H9 (cell line): ENCODE data around the gene FRG2C. TPM values are rescaled to one million over a fixed set of nuclear protein-coding genes. Genes with fewer than 3 reads are reported as not detected.
"Not testable (repeated sequence)": the region's sequence is repeated elsewhere in the genome, so short reads cannot be mapped to it uniquely, and the experiment has no call there.

Experiments used
- DNase-seq: peaks from one replicate; pipeline ENCODE4 v3.0.0-alpha.2; 2017
- H2AFZ ChIP-seq: one replicate; pipeline ENCODE4 v1.6.1; 2013; ENCODE audit warnings: mild to moderate bottlenecking, low read length, control low read depth, moderate library complexity
- H2AK5ac ChIP-seq: 2 replicates; pipeline ENCODE4 v1.6.1; 2013; ENCODE audit warnings: low read length, control low read depth, mixed read lengths; ENCODE audit not compliant: insufficient read length
- H2BK120ac ChIP-seq: one replicate; pipeline ENCODE4 v1.6.1; 2013; ENCODE audit warnings: low read depth, mild to moderate bottlenecking, low read length, control low read depth, inconsistent platforms; ENCODE audit not compliant: poor library complexity, severe bottlenecking
- H2BK12ac ChIP-seq: 2 replicates; pipeline ENCODE4 v1.6.1; 2013; ENCODE audit warnings: low read length, control low read depth, mixed read lengths, low read depth; ENCODE audit not compliant: insufficient read length
- H2BK15ac ChIP-seq: 2 replicates; pipeline ENCODE4 v1.6.1; 2013; ENCODE audit warnings: low read depth, low read length, control low read depth
- H2BK20ac ChIP-seq: one replicate; pipeline ENCODE4 v1.6.1; 2013; ENCODE audit warnings: low read depth, mild to moderate bottlenecking, low read length, control low read depth, inconsistent platforms; ENCODE audit not compliant: poor library complexity, severe bottlenecking
- H2BK5ac ChIP-seq: 2 replicates; pipeline ENCODE4 v1.6.1; 2013; ENCODE audit warnings: low read length, control low read depth, mixed read lengths; ENCODE audit not compliant: insufficient read length
- H3K14ac ChIP-seq: 2 replicates; pipeline ENCODE4 v1.6.1; 2013; ENCODE audit warnings: low read length, control low read depth; ENCODE audit not compliant: insufficient read depth
- H3K18ac ChIP-seq: 2 replicates; pipeline ENCODE4 v1.6.1; 2013; ENCODE audit warnings: low read depth, mild to moderate bottlenecking, mixed read lengths, low read length, control low read depth; ENCODE audit not compliant: insufficient read length
- H3K23ac ChIP-seq: 2 replicates; pipeline ENCODE4 v1.6.1; 2013; ENCODE audit warnings: low read length, control low read depth, mixed read lengths, low read depth; ENCODE audit not compliant: insufficient read length
- H3K23me2 ChIP-seq: 2 replicates; pipeline ENCODE4 v1.6.1; 2013; ENCODE audit warnings: low read depth, mild to moderate bottlenecking, mixed read lengths, low read length, control low read depth; ENCODE audit not compliant: insufficient read length, poor library complexity, severe bottlenecking
- H3K27ac ChIP-seq: 2 replicates; pipeline ENCODE4 v1.5.1; 2013; ENCODE audit warnings: low read length, control low read depth, mixed read lengths, low read depth; ENCODE audit not compliant: insufficient read length
- H3K27me3 ChIP-seq: 2 replicates; pipeline ENCODE4 v1.6.1; 2013; ENCODE audit warnings: low read length, control low read depth, inconsistent platforms; ENCODE audit not compliant: insufficient read depth
- H3K4ac ChIP-seq: 2 replicates; pipeline ENCODE4 v1.6.1; 2013; ENCODE audit warnings: low read depth, mild to moderate bottlenecking, control low read depth, inconsistent platforms, low read length, moderate library complexity
- H3K4me1 ChIP-seq: 2 replicates; pipeline ENCODE4 v1.6.1; 2013; ENCODE audit warnings: low read length, control low read depth, inconsistent platforms; ENCODE audit not compliant: insufficient read depth
- H3K4me2 ChIP-seq: 2 replicates; pipeline ENCODE4 v1.6.1; 2013; ENCODE audit warnings: low read length, control low read depth, mixed read lengths; ENCODE audit not compliant: insufficient read length, insufficient read depth
- H3K56ac ChIP-seq: 2 replicates; pipeline ENCODE4 v1.6.1; 2013; ENCODE audit warnings: low read depth, mild to moderate bottlenecking, mixed read lengths, low read length, control low read depth; ENCODE audit not compliant: insufficient read length
- H3K79me1 ChIP-seq: 2 replicates; pipeline ENCODE4 v1.6.1; 2013; ENCODE audit warnings: low read depth, mild to moderate bottlenecking, moderate library complexity, low read length, control low read depth, inconsistent platforms; ENCODE audit not compliant: insufficient read depth, poor library complexity, severe bottlenecking
- H3K79me2 ChIP-seq: 2 replicates; pipeline ENCODE4 v1.6.1; 2013; ENCODE audit warnings: low read length, control low read depth, inconsistent platforms; ENCODE audit not compliant: insufficient read depth
- H3K9ac ChIP-seq: 2 replicates; pipeline ENCODE4 v1.6.1; 2013; ENCODE audit warnings: low read length, control low read depth, mixed read lengths; ENCODE audit not compliant: insufficient read length; ENCODE audit errors: extremely low read depth
- H3K9me3 ChIP-seq: one replicate; pipeline ENCODE4 v1.6.1; 2013; ENCODE audit warnings: low read depth, low read length, inconsistent platforms; ENCODE audit not compliant: control insufficient read depth
- H3T11ph ChIP-seq: one replicate; pipeline ENCODE4 v1.6.1; 2013; ENCODE audit warnings: mild to moderate bottlenecking, low read length, control low read depth, inconsistent platforms
- H4K20me1 ChIP-seq: one replicate; pipeline ENCODE4 v1.6.1; 2013; ENCODE audit not compliant: control insufficient read depth, insufficient read length, insufficient read depth
- H4K5ac ChIP-seq: 2 replicates; pipeline ENCODE4 v1.6.1; 2013; ENCODE audit warnings: low read depth, mild to moderate bottlenecking, mixed read lengths, low read length, control low read depth; ENCODE audit not compliant: insufficient read length
- H4K8ac ChIP-seq: replicated peaks from 2 replicates; pipeline ENCODE4 v1.6.1; 2013; ENCODE audit warnings: low read length, control low read depth, mixed read lengths, low read depth; ENCODE audit not compliant: insufficient read length
- H4K91ac ChIP-seq: 2 replicates; pipeline ENCODE4 v1.6.1; 2013; ENCODE audit warnings: low read depth, mild to moderate bottlenecking, moderate library complexity, mixed read lengths, low read length, control low read depth; ENCODE audit not compliant: insufficient read length
- H3K27ac Mint-ChIP-seq, 3 experiments: 2 replicates in 2 of 3; 3 replicates in 1 of 3; pipeline ENCODE4 v1.8.0; 2020 to 2021; ENCODE audit warnings: mixed read lengths in 3 of 3, mild to moderate bottlenecking in 1 of 3, moderate library complexity in 1 of 3
- H3K27me3 Mint-ChIP-seq: 2 replicates; pipeline ENCODE4 v1.8.0; 2021; ENCODE audit warnings: low read depth, mild to moderate bottlenecking, moderate library complexity, mixed read lengths
- H3K36me3 Mint-ChIP-seq, 3 experiments: 2 replicates in 2 of 3; 3 replicates in 1 of 3; pipeline ENCODE4 v1.8.0; 2020 to 2021; ENCODE audit warnings: low read depth in 3 of 3, mixed read lengths in 3 of 3; ENCODE audit not compliant: insufficient read depth in 1 of 3
- H3K4me1 Mint-ChIP-seq, 2 experiments: 2 replicates each; pipeline ENCODE4 v1.8.0; 2020; ENCODE audit warnings: mixed read lengths in 2 of 2
- H3K4me3 Mint-ChIP-seq, 2 experiments: 2 replicates in 1 of 2; 3 replicates in 1 of 2; pipeline ENCODE4 v1.8.0; 2020 to 2021; ENCODE audit warnings: mild to moderate bottlenecking in 2 of 2, mixed read lengths in 2 of 2, moderate library complexity in 1 of 2
- H3K9me3 Mint-ChIP-seq, 2 experiments: 2 replicates in 1 of 2; 3 replicates in 1 of 2; pipeline ENCODE4 v1.8.0; 2020; ENCODE audit warnings: mild to moderate bottlenecking in 2 of 2, mixed read lengths in 2 of 2, moderate library complexity in 1 of 2
- CTCF ChIP-seq: fragments of 200-600 bp; sonication (generic); conservative IDR thresholded peaks from 3 replicates; pipeline ENCODE4 v1.8.0; 2021; ENCODE audit warnings: antibody characterized with exemption, mild to moderate bottlenecking
- WGBS: extraction: QIAGEN DNeasy Blood & Tissue Kit; methylation state at CpG from one replicate; pipeline ENCODE4 v1.1.7; 2013; ENCODE audit warnings: missing lambda C conversion rate, low lambda C conversion rate, mixed read lengths; ENCODE audit not compliant: insufficient read length; ENCODE audit errors: extremely low coverage; 5-methylcytosine and 5-hydroxymethylcytosine counted together
- total RNA-seq: library from RNA; stranded (reverse); gene quantifications from 2 replicates; pipeline ENCODE4 v1.2.1, GENCODE V29; 2021

FRG2C gene
- total RNA-seq, 1 experiment from 2014 or later = not detected

- Histone ChIP-seq H2AK5ac (no peak overlapping the region), H3K4me1 (no peaks in the 10 kb centered on the region), H4K20me1 (no peaks in the 10 kb centered on the region), H3K4me2 (no peak overlapping the region), H2AFZ (no peak overlapping the region), H2BK15ac (no peak overlapping the region), H4K91ac (no peak overlapping the region), H2BK12ac (no peak overlapping the region), H3K27ac (no peak overlapping the region), H3K79me2 (no peaks in the 10 kb centered on the region), H3K23me2 (no peaks in the 10 kb centered on the region), H3T11ph (no peak overlapping the region), H3K27me3 (no peaks in the 10 kb centered on the region), H3K79me1 (no peaks in the 10 kb centered on the region), H3K4ac (no peak overlapping the region), H3K56ac (no peak overlapping the region), H3K9me3 (no peaks in the 10 kb centered on the region), H3K23ac (no peak overlapping the region), H3K18ac (no peak overlapping the region), H4K8ac (no peak overlapping the region), H2BK120ac (no peak overlapping the region), H4K5ac (no peak overlapping the region), H3K9ac (no peak overlapping the region), H2BK20ac (no peak overlapping the region), H2BK5ac (no peak overlapping the region), H3K14ac (no peak overlapping the region)
- Mint-ChIP-seq H3K27me3 (peaks cover 3% of the 10 kb centered on the region; the same call in 1 of the 2 replicates), H3K4me3 (no peak overlapping the region), H3K27ac (no peak overlapping the region), H3K36me3 (no peaks in the 10 kb centered on the region), H3K4me1 (peaks cover 2 to 6% of the 10 kb centered on the region in 2 experiments; a peak in 3 of 4 replicates), H3K9me3 (no peaks in the 10 kb centered on the region)
- no CpG with 5 or more reads among the region's 4 CpGs for WGBS
- DNase-seq = no peak
- TF ChIP-seq CTCF = no peak
Measured at GRCh38 chr3:75631541-75631940, 32.6 kb upstream of the FRG2C start.

- not testable (repeated sequence) for H3K23me2 ChIP-seq, H3T11ph ChIP-seq, H3K4ac ChIP-seq, H3K9me3 Mint-ChIP-seq, H3K36me3 Mint-ChIP-seq, H3K4me2 ChIP-seq, H2BK5ac ChIP-seq, H3K27ac Mint-ChIP-seq, H4K20me1 ChIP-seq, H2BK15ac ChIP-seq, H3K18ac ChIP-seq, H3K23ac ChIP-seq, H3K9ac ChIP-seq, H3K79me2 ChIP-seq, H2BK12ac ChIP-seq, H3K9me3 ChIP-seq, H3K27me3 ChIP-seq, DNase-seq, H4K5ac ChIP-seq, H4K91ac ChIP-seq, H3K27me3 Mint-ChIP-seq, H3K4me1 ChIP-seq, H3K79me1 ChIP-seq, H3K14ac ChIP-seq, H2BK20ac ChIP-seq, H2AK5ac ChIP-seq, H3K27ac ChIP-seq, H2AFZ ChIP-seq, H3K56ac ChIP-seq, H3K4me3 Mint-ChIP-seq, H4K8ac ChIP-seq, H2BK120ac ChIP-seq
- H3K4me1 Mint-ChIP-seq = peaks cover 5 to 17% of the 10 kb centered on the region in 2 experiments; a peak in 3 of 4 replicates
- no CpG with 5 or more reads among the region's 10 CpGs for WGBS
Measured at GRCh38 chr3:75638947-75639346, 25.2 kb upstream of the FRG2C start.
